CD14-positive monocyte (primary cell): ENCODE data around the gene OR4S1. TPM values are rescaled to one million over a fixed set of nuclear protein-coding genes. Genes with fewer than 3 reads are reported as not detected.
"Not testable (repeated sequence)": the region's sequence is repeated elsewhere in the genome, so short reads cannot be mapped to it uniquely, and the experiment has no call there.

Source experiments
- DNase-seq, 3 donors: peaks; one replicate each; pipeline ENCODE4 v3.0.0-alpha.2; 2011 to 2022
- H2AFZ ChIP-seq: 2 replicates; pipeline ENCODE4 v1.6.0; 2012; ENCODE audit warnings: mild to moderate bottlenecking, low read depth, low read length, inconsistent platforms; ENCODE audit not compliant: insufficient read depth, poor library complexity, severe bottlenecking
- H3K27ac ChIP-seq, 2 donors: 1 replicate in 1 of 2; 2 replicates in 1 of 2; pipeline ENCODE4 v1.5.1; 2012 to 2013; ENCODE audit warnings: low read length in 2 of 2, control low read depth in 1 of 2, inconsistent platforms in 1 of 2, low read depth in 1 of 2, mild to moderate bottlenecking in 1 of 2
- H3K27me3 ChIP-seq, 2 donors: one replicate each; pipeline versions ENCODE4 v1.6.0 to v1.6.1; 2011 to 2013; ENCODE audit warnings: low read length in 2 of 2; ENCODE audit not compliant: control insufficient read depth in 2 of 2, insufficient read depth in 2 of 2
- H3K36me3 ChIP-seq, 2 donors: replicated peaks in 1 of 2; 1 replicate in 1 of 2; 2 replicates in 1 of 2; pipeline versions ENCODE4 v1.5.1 to v1.6.1; 2012 to 2013; ENCODE audit warnings: low read length in 2 of 2, control low read depth in 1 of 2, inconsistent platforms in 1 of 2, mild to moderate bottlenecking in 1 of 2; ENCODE audit not compliant: insufficient read depth in 2 of 2, control insufficient read depth in 1 of 2
- H3K4me1 ChIP-seq, 2 donors: 1 replicate in 1 of 2; 2 replicates in 1 of 2; pipeline versions ENCODE4 v1.5.1 to v1.6.1; 2012 to 2013; ENCODE audit warnings: low read length in 2 of 2, control low read depth in 1 of 2, inconsistent platforms in 1 of 2, mild to moderate bottlenecking in 1 of 2, moderate library complexity in 1 of 2; ENCODE audit not compliant: insufficient read depth in 2 of 2, control insufficient read depth in 1 of 2
- H3K4me2 ChIP-seq: replicated peaks from 2 replicates; pipeline ENCODE3; 2012; ENCODE audit warnings: low read length, moderate library complexity, mild to moderate bottlenecking; ENCODE audit not compliant: poor library complexity, severe bottlenecking; ENCODE audit errors: extremely low read depth
- H3K4me3 ChIP-seq, 3 experiments: fragments of 200-600 bp in 1 of 3; sonication (generic) in 1 of 3; replicated peaks in 1 of 3; 1 replicate in 2 of 3; 2 replicates in 1 of 3; pipeline ENCODE4 v1.5.1; 2011 to 2013; ENCODE audit warnings: low read length in 3 of 3, mild to moderate bottlenecking in 3 of 3, control low read depth in 2 of 3, low read depth in 2 of 3, inconsistent platforms in 1 of 3, moderate library complexity in 1 of 3
- H3K79me2 ChIP-seq: 2 replicates; pipeline ENCODE4 v1.6.0; 2012; ENCODE audit warnings: mild to moderate bottlenecking, control low read depth, inconsistent platforms, low read length, moderate library complexity; ENCODE audit not compliant: insufficient read depth
- H3K9ac ChIP-seq: 2 replicates; pipeline ENCODE4 v1.6.0; 2017; ENCODE audit warnings: low read length, mild to moderate bottlenecking; ENCODE audit not compliant: insufficient read depth, poor library complexity, severe bottlenecking
- H3K9me3 ChIP-seq, 2 donors: replicated peaks in 1 of 2; 1 replicate in 1 of 2; 2 replicates in 1 of 2; pipeline versions ENCODE4 v1.5.1 to v1.6.1; 2012 to 2013; ENCODE audit warnings: low read length in 2 of 2, control low read depth in 1 of 2; ENCODE audit not compliant: control insufficient read depth in 1 of 2, insufficient read depth in 1 of 2
- H4K20me1 ChIP-seq: 2 replicates; pipeline ENCODE4 v1.6.0; 2012; ENCODE audit warnings: mild to moderate bottlenecking, low read length, control low read depth, moderate library complexity; ENCODE audit not compliant: insufficient read depth
- H3K27ac Mint-ChIP-seq, 7 donors: one replicate each; pipeline ENCODE4 v1.8.0; 2020; ENCODE audit warnings: mild to moderate bottlenecking in 7 of 7, mixed read lengths in 7 of 7, moderate library complexity in 6 of 7, inconsistent platforms in 2 of 7
- H3K27me3 Mint-ChIP-seq, 3 donors: one replicate each; pipeline ENCODE4 v1.8.0; 2021 to 2022; ENCODE audit warnings: low read depth in 3 of 3, mild to moderate bottlenecking in 3 of 3, mixed read lengths in 3 of 3, moderate library complexity in 3 of 3, inconsistent platforms in 1 of 3
- H3K36me3 Mint-ChIP-seq, 2 donors: one replicate each; pipeline ENCODE4 v1.8.0; 2020; ENCODE audit warnings: mixed read lengths in 2 of 2, inconsistent platforms in 1 of 2, mild to moderate bottlenecking in 1 of 2
- H3K4me1 Mint-ChIP-seq: one replicate; pipeline ENCODE4 v1.8.0; 2020; ENCODE audit warnings: mild to moderate bottlenecking, mixed read lengths
- H3K4me3 Mint-ChIP-seq, 2 donors: one replicate each; pipeline ENCODE4 v1.8.0; 2020; ENCODE audit warnings: mild to moderate bottlenecking in 2 of 2, mixed read lengths in 2 of 2, moderate library complexity in 1 of 2
- H3K9me3 Mint-ChIP-seq, 7 donors: one replicate each; pipeline ENCODE4 v1.8.0; 2020 to 2022; ENCODE audit warnings: mixed read lengths in 7 of 7, mild to moderate bottlenecking in 6 of 7, moderate library complexity in 6 of 7, inconsistent platforms in 2 of 7
- WGBS: methylation state at CpG from one replicate; pipeline ENCODE4 v1.1.5; 2013; ENCODE audit warnings: missing lambda C conversion rate; ENCODE audit not compliant: insufficient coverage; 5-methylcytosine and 5-hydroxymethylcytosine counted together
- intact Hi-C, 2 donors: fragments of 100-400 bp; cut with micrococcal nuclease; formaldehyde crosslinking; loops; one replicate each; pipeline versions ENCODE4 v1.15.0 to v1.15.1; 2023
- polyA plus RNA-seq, 3 donors: library from polyadenylated mRNA; depleted of rRNA in 1 of 3; unstranded in 2 of 3; stranded (reverse) in 1 of 3; fragments of 300-500 nt in 2 of 3; fragments of >200 nt in 1 of 3; fragmentation: Illumina TruSeq in 2 of 3; gene quantifications; 1 replicate in 2 of 3; 2 replicates in 1 of 3; pipeline ENCODE4 v1.2.3, GENCODE V29; 2012 to 2021
- TF ChIP-seq, protein P1 (sequence below): fragments of 200-600 bp; IDR thresholded peaks from one replicate; pipeline ENCODE4 v1.8.0; 2022; ENCODE audit warnings: antibody characterized with exemption, mild to moderate bottlenecking

Gene OR4S1
- polyA plus RNA-seq, 3 donors: not detected

DNA sequence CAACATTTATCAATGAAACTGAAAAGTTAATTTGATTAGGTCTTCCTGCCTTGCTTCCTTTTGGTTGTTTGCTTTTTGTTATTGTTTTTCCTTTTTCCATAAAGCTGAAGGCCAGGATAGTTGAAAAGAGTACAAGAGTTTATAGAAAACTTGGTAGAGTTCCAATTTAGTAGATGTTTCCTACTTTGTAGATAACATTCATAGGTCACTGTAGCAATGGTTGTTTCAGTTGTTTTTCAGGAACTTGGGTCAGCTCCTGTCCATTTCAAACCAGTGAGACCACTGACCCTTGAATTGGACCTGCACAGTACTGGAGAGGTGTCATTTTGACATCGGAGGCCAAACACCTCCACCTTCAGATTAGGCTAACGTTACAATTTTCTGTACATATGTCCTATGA lies 13.8 kb downstream of the OR4S1 start:
- H3K27ac ChIP-seq, H4K20me1 ChIP-seq, H3K27me3 Mint-ChIP-seq, H2AFZ ChIP-seq, H3K4me3 ChIP-seq, H3K79me2 ChIP-seq, H3K4me2 ChIP-seq, H3K36me3 Mint-ChIP-seq, H3K9me3 Mint-ChIP-seq, H3K9ac ChIP-seq, intact Hi-C loops, H3K27ac Mint-ChIP-seq, H3K36me3 ChIP-seq, H3K4me3 Mint-ChIP-seq, H3K4me1 Mint-ChIP-seq, H3K27me3 ChIP-seq, H3K9me3 ChIP-seq, H3K4me1 ChIP-seq, DNase-seq: not testable (repeated sequence)
- 100% methylated on average over 2 of the region's 2 CpGs for WGBS

GRCh38 chr11:48324620-48325019 lies 18.6 kb downstream of the OR4S1 start, which contains the start of gene OR4C3:
Gene OR4C3 (plus strand): TSS chr11:48324920. CDS start chr11:48325022, 102 bp downstream.
- H3K36me3 Mint-ChIP-seq, H3K4me1 Mint-ChIP-seq, intact Hi-C loops, H3K79me2 ChIP-seq, H3K4me2 ChIP-seq, H3K9me3 Mint-ChIP-seq, H3K9ac ChIP-seq, H2AFZ ChIP-seq, H4K20me1 ChIP-seq, H3K27me3 Mint-ChIP-seq, DNase-seq, H3K4me3 ChIP-seq, H3K27ac ChIP-seq, H3K36me3 ChIP-seq, H3K27me3 ChIP-seq, H3K4me1 ChIP-seq, H3K9me3 ChIP-seq, H3K4me3 Mint-ChIP-seq: not testable (repeated sequence)
- peak within 1 kb of the TSS in 1 of 7 donors; percentile 73 for H3K27ac Mint-ChIP-seq

GRCh38 chr11:48341466-48341865 lies 35.4 kb downstream of the OR4S1 start:
- H3K27me3 ChIP-seq: no peaks in the 10 kb centered on the region
- H3K36me3 Mint-ChIP-seq: no peaks in the 10 kb centered on the region
- no peak overlapping the region for H3K4me2 ChIP-seq
- no peaks in the 10 kb centered on the region for H3K36me3 ChIP-seq
- no peaks in the 10 kb centered on the region for H4K20me1 ChIP-seq
- no peak overlapping the region for H3K27ac Mint-ChIP-seq
- no peak overlapping the region for H2AFZ ChIP-seq
- H3K4me1 ChIP-seq: no peaks in the 10 kb centered on the region
- H3K27me3 Mint-ChIP-seq: peaks cover 0 to 3% (median 2%) of the 10 kb centered on the region in 3 donors
- H3K9me3 ChIP-seq: peaks cover 9 to 11% of the 10 kb centered on the region in 2 donors
- no peak overlapping the region for H3K9ac ChIP-seq
- intact Hi-C loops: no loop called here
- peaks cover 4 to 21% (median 15%) of the 10 kb centered on the region in 7 donors for H3K9me3 Mint-ChIP-seq
- no peak overlapping the region for H3K27ac ChIP-seq
- DNase-seq: no peak
- H3K79me2 ChIP-seq: no peaks in the 10 kb centered on the region
- no peak overlapping the region for H3K4me3 ChIP-seq
- no peak overlapping the region for H3K4me3 Mint-ChIP-seq
- H3K4me1 Mint-ChIP-seq: no peaks in the 10 kb centered on the region
- 83% methylated on average over 1 of the region's 2 CpGs for WGBS
- TF ChIP-seq, protein P1, sequence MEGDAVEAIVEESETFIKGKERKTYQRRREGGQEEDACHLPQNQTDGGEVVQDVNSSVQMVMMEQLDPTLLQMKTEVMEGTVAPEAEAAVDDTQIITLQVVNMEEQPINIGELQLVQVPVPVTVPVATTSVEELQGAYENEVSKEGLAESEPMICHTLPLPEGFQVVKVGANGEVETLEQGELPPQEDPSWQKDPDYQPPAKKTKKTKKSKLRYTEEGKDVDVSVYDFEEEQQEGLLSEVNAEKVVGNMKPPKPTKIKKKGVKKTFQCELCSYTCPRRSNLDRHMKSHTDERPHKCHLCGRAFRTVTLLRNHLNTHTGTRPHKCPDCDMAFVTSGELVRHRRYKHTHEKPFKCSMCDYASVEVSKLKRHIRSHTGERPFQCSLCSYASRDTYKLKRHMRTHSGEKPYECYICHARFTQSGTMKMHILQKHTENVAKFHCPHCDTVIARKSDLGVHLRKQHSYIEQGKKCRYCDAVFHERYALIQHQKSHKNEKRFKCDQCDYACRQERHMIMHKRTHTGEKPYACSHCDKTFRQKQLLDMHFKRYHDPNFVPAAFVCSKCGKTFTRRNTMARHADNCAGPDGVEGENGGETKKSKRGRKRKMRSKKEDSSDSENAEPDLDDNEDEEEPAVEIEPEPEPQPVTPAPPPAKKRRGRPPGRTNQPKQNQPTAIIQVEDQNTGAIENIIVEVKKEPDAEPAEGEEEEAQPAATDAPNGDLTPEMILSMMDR: no peak

DNA sequence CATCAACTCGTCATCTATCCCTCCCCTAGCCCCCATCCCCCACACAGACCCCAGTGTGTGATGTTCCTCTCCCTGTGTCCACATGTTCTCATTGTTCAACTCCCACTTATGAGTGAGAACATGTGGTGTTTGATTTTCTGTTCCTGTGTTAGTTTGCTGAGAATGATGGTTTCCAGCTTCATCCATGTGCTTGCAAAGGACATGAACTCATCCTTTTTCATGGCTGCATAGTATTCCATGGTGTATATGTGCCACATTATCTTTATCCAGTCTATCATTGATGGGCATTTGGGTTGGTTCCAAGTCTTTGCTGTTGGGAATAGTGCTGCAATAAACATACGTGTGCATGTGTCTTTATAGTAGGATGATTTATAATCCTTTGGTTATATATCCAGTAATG lies 36.5 kb downstream of the OR4S1 start:
- H3K79me2 ChIP-seq, H3K27ac Mint-ChIP-seq, H3K36me3 ChIP-seq, H4K20me1 ChIP-seq, H3K27me3 Mint-ChIP-seq, H3K4me2 ChIP-seq, H3K4me1 Mint-ChIP-seq, H3K4me3 Mint-ChIP-seq, H2AFZ ChIP-seq, H3K9ac ChIP-seq, H3K27ac ChIP-seq, H3K4me1 ChIP-seq, DNase-seq, H3K4me3 ChIP-seq, H3K27me3 ChIP-seq, H3K36me3 Mint-ChIP-seq, intact Hi-C loops: not testable (repeated sequence)
- peaks cover 11 to 12% of the 10 kb centered on the region in 2 donors for H3K9me3 ChIP-seq
- no CpG with 5 or more reads among the region's 2 CpGs for WGBS
- peaks cover 6 to 30% (median 18%) of the 10 kb centered on the region in 7 donors for H3K9me3 Mint-ChIP-seq
